ENCODE results near the gene NR2F1. TPM values are rescaled to one million over a fixed set of nuclear protein-coding genes. Genes with fewer than 3 reads are reported as not detected.

The NR2F1 gene
- total RNA-seq, 1 experiment from 2014 or later: 51.2 TPM

- no peak overlapping the region for H3K4me3 ChIP-seq (replicated peaks in 1 of 2; ENCODE audit: low read depth in 1 of 2, low read length in 2 of 2)
- CTCF ChIA-PET: no interaction called here
These were observed 53.8 kb downstream of the NR2F1 start for GRCh38 chr5:93636837-93637236.

GRCh38 chr5:93637697-93638096 lies 54.7 kb downstream of the NR2F1 start:
- no TSS peak for BruUV-seq (replicated peaks)
- no peak overlapping the region for H2AFZ ChIP-seq (ENCODE audit: low read depth, low read length, poor library complexity, severe bottlenecking)
- no peaks in the 10 kb centered on the region for H4K20me1 ChIP-seq (ENCODE audit: insufficient read depth)
- no peak for TF ChIP-seq TCF7L2 (IDR thresholded peaks at IDR 0.05; ENCODE audit: borderline replicate concordance, extremely low read depth, insufficient read depth, insufficient read length)
- TF ChIP-seq CTCF (IDR thresholded peaks at IDR 0.05 in 2 of 3, conservative IDR thresholded peaks at IDR 0.05 in 1 of 3; ENCODE audit: borderline replicate concordance in 1 of 3, insufficient read depth in 1 of 3, low read depth in 2 of 3, low read length in 2 of 3): no peak
- TF ChIP-seq POLR2AphosphoS5 (IDR thresholded peaks at IDR 0.05; ENCODE audit: low read depth, low read length): no peak
- no peak for TF ChIP-seq SIN3A (IDR thresholded peaks at IDR 0.05; ENCODE audit: low read depth)
- TF ChIP-seq RAD21 (IDR thresholded peaks at IDR 0.05; ENCODE audit: low read depth): no peak
- no peak for TF ChIP-seq EGR1 (IDR thresholded peaks at IDR 0.05; ENCODE audit: low read depth)
- no peak for TF ChIP-seq SP1 (IDR thresholded peaks at IDR 0.05; ENCODE audit: low read depth)
- no peak for TF ChIP-seq CEBPB (IDR thresholded peaks at IDR 0.05; ENCODE audit: low read depth)
- TF ChIP-seq YY1 (IDR thresholded peaks at IDR 0.05; ENCODE audit: extremely low read depth, insufficient replicate concordance, low read depth, low read length): no peak
- no peak for TF ChIP-seq ATF3 (IDR thresholded peaks at IDR 0.05)
- no peak for TF ChIP-seq ZNF274 (IDR thresholded peaks at IDR 0.05; ENCODE audit: low read depth, low read length)
- TF ChIP-seq POLR2A (IDR thresholded peaks at IDR 0.05; ENCODE audit: borderline replicate concordance, extremely low read depth, insufficient read depth, insufficient read length): no peak
- TF ChIP-seq EZH2 (IDR thresholded peaks at IDR 0.05): no peak
- no peak for TF ChIP-seq SRF (IDR thresholded peaks at IDR 0.05; ENCODE audit: low read depth)
- no peak for TF ChIP-seq ELF1 (IDR thresholded peaks at IDR 0.05; ENCODE audit: borderline replicate concordance, low read depth)
- no peaks in the 10 kb centered on the region for H3K36me3 ChIP-seq (ENCODE audit: control insufficient read depth in 1 of 2, insufficient read depth in 2 of 2, low read length in 2 of 2)
- no peak overlapping the region for H3K4me3 ChIP-seq (replicated peaks in 1 of 2; ENCODE audit: low read depth in 1 of 2, low read length in 2 of 2)
- no peak overlapping the region for H3K9ac ChIP-seq (ENCODE audit: low read length)
- intact Hi-C loops (cut with micrococcal nuclease): no loop called here
- H3K4me1 ChIP-seq (ENCODE audit: control insufficient read depth in 1 of 2, insufficient read depth in 2 of 2, low read length in 2 of 2): no peaks in the 10 kb centered on the region
- H3K9me3 ChIP-seq (ENCODE audit: control insufficient read depth in 1 of 2, insufficient read depth in 1 of 2, low read depth in 1 of 2, low read length in 2 of 2): no peaks in the 10 kb centered on the region
- DNase-seq (ENCODE audit: low read depth, low spot score) (no peak), ATAC-seq (no peak)
- H3K4me2 ChIP-seq (ENCODE audit: low read length): no peak overlapping the region
- H3K9me2 ChIP-seq (ENCODE audit: insufficient read depth): no peaks in the 10 kb centered on the region
- ChIA-PET CTCF (no interaction called here), POLR2A (no interaction called here), RAD21 (ENCODE audit: low non-redundant PET in 1 of 2, low total read pairs in 2 of 2, uncharacterized antibody in 2 of 2, unreplicated experiment in 2 of 2) (no interaction called here)
- no peak overlapping the region for H3K27ac ChIP-seq (ENCODE audit: low read depth, low read length)
- no peaks in the 10 kb centered on the region for H3K79me2 ChIP-seq (ENCODE audit: insufficient read depth, low read length)
- no peaks in the 10 kb centered on the region for H3K27me3 ChIP-seq (ENCODE audit: insufficient read depth, low read length)

More at GRCh38 chr5:93636837-93637236, 53.8 kb downstream of the NR2F1 start:
- TF ChIP-seq EGR1 (IDR thresholded peaks at IDR 0.05; ENCODE audit: low read depth): no peak
- no peak for TF ChIP-seq ATF3 (IDR thresholded peaks at IDR 0.05)
- Histone ChIP-seq H3K9me2 (ENCODE audit: insufficient read depth) (no peaks in the 10 kb centered on the region), H4K20me1 (ENCODE audit: insufficient read depth) (no peaks in the 10 kb centered on the region), H3K36me3 (ENCODE audit: control insufficient read depth in 1 of 2, insufficient read depth in 2 of 2, low read length in 2 of 2) (no peaks in the 10 kb centered on the region), H3K9ac (ENCODE audit: low read length) (no peak overlapping the region), H3K27me3 (ENCODE audit: insufficient read depth, low read length) (no peaks in the 10 kb centered on the region), H3K4me1 (ENCODE audit: control insufficient read depth in 1 of 2, insufficient read depth in 2 of 2, low read length in 2 of 2) (no peaks in the 10 kb centered on the region), H3K79me2 (ENCODE audit: insufficient read depth, low read length) (no peaks in the 10 kb centered on the region), H3K4me2 (ENCODE audit: low read length) (no peak overlapping the region), H2AFZ (ENCODE audit: low read depth, low read length, poor library complexity, severe bottlenecking) (no peak overlapping the region), H3K27ac (ENCODE audit: low read depth, low read length) (no peak overlapping the region), H3K9me3 (ENCODE audit: control insufficient read depth in 1 of 2, insufficient read depth in 1 of 2, low read depth in 1 of 2, low read length in 2 of 2) (no peaks in the 10 kb centered on the region)
- no peak for ATAC-seq
- RAD21 ChIA-PET (ENCODE audit: low non-redundant PET in 1 of 2, low total read pairs in 2 of 2, uncharacterized antibody in 2 of 2, unreplicated experiment in 2 of 2): no interaction called here
- intact Hi-C loops (cut with micrococcal nuclease): no loop called here
- no TSS peak for BruUV-seq (replicated peaks)
- POLR2A ChIA-PET: no interaction called here
- no peak for DNase-seq (ENCODE audit: low read depth, low spot score)

Measured in HCT116 (cell line).